Neural crest cell (in vitro differentiated cells): Measurements from ENCODE around the gene KCNK17. TPM values are rescaled to one million over a fixed set of nuclear protein-coding genes. Genes with fewer than 3 reads are reported as not detected.

Source experiments
- DNase-seq: peaks from one replicate; pipeline ENCODE4 v3.0.0; 2021; ENCODE audit warnings: low read depth, mixed read lengths, low spot score
- H3K27ac Mint-ChIP-seq: one replicate; pipeline ENCODE4 v1.8.0; 2021; ENCODE audit warnings: mild to moderate bottlenecking, mixed read lengths; ENCODE audit not compliant: unreplicated experiment
- H3K27me3 Mint-ChIP-seq: 2 replicates; pipeline ENCODE4 v1.8.0; 2021; ENCODE audit warnings: low read depth, mild to moderate bottlenecking, mixed read lengths
- H3K36me3 Mint-ChIP-seq: 2 replicates; pipeline ENCODE4 v1.8.0; 2021; ENCODE audit warnings: low read depth, mild to moderate bottlenecking, mixed read lengths
- H3K4me1 Mint-ChIP-seq: 2 replicates; pipeline ENCODE4 v1.8.0; 2021; ENCODE audit warnings: mixed read lengths
- H3K4me3 Mint-ChIP-seq: one replicate; pipeline ENCODE4 v1.8.0; 2021; ENCODE audit warnings: mild to moderate bottlenecking, mixed read lengths
- H3K9me3 Mint-ChIP-seq: 2 replicates; pipeline ENCODE4 v1.8.0; 2021; ENCODE audit warnings: mixed read lengths
- total RNA-seq: library from RNA; stranded (reverse); gene quantifications from 2 replicates; pipeline ENCODE4 v1.2.1, GENCODE V29; 2021
- TF ChIP-seq, protein P1 (sequence below): fragments of 200-600 bp; sonication (generic); conservative IDR thresholded peaks from 2 replicates; pipeline ENCODE4 v1.5.0; 2021; ENCODE audit warnings: antibody characterized with exemption, mild to moderate bottlenecking

KCNK17 gene
- total RNA-seq, 1 donor from 2014 or later, result 1.6 TPM

DNA sequence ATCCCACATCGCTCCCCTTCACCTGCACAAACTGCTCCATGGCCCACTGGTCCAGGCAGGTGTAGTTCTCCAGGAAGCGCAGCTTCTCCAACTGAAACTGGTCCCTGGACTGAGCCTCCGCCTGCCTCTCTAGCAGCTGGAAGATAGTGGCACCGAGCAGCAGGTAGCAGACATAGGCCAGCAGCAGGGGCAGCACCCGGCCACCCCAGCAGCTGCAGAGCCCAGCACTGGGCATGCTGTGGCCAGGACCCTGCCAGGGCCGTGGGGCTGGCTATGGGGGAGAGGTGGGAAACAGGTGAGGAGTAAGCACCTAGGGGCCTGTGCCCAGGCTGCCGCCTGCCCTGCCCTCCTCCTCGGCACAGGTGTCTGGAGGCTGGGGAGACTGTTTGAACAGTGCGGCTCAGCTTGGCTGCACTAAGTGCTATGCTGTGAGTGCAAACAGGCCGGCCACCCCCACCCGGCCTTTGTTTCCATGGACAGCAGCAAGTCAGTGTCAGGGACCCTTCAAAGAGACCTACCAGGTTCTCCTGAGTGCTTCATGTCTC, 8.2 kb upstream of the KCNK17 start, which contains the start of gene KCNK16:
KCNK16 (minus strand) TSS at position 397 of the 545 bp plus-strand sequence; CDS start at position 235, 162 bp downstream.
- Mint-ChIP-seq H3K36me3 (no peaks in the 10 kb centered on the region), H3K27me3 (peaks cover 38% of the 10 kb centered on the region), H3K9me3 (no peaks in the 10 kb centered on the region), H3K4me1 (no peaks in the 10 kb centered on the region), H3K27ac (no peak within 1 kb of the TSS), H3K4me3 (no peak within 1 kb of the TSS)
- TF ChIP-seq, protein P1, sequence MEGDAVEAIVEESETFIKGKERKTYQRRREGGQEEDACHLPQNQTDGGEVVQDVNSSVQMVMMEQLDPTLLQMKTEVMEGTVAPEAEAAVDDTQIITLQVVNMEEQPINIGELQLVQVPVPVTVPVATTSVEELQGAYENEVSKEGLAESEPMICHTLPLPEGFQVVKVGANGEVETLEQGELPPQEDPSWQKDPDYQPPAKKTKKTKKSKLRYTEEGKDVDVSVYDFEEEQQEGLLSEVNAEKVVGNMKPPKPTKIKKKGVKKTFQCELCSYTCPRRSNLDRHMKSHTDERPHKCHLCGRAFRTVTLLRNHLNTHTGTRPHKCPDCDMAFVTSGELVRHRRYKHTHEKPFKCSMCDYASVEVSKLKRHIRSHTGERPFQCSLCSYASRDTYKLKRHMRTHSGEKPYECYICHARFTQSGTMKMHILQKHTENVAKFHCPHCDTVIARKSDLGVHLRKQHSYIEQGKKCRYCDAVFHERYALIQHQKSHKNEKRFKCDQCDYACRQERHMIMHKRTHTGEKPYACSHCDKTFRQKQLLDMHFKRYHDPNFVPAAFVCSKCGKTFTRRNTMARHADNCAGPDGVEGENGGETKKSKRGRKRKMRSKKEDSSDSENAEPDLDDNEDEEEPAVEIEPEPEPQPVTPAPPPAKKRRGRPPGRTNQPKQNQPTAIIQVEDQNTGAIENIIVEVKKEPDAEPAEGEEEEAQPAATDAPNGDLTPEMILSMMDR, result no peak
- no peak for DNase-seq

DNA sequence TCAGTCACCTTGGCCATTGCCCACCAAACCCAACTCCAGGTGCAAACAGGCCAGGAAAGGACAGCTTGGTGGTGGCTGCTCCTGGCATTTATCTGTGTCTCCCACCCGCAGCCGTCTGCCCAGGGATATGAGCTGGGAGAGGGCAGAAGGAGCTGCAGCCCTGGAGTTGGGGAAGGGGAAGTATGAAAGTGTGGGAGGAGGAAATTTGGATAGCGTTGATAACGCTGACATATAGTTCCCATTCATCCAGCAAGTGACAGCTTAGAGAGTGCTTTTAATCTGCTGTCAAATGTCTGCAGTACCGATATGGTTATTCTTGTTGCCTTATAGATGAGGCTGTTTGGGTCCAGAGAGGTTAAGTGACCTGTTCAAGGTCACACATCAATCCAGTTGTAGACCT, 7.5 kb upstream of the KCNK17 start:
- H3K36me3 Mint-ChIP-seq, result no peaks in the 10 kb centered on the region
- H3K9me3 Mint-ChIP-seq, result no peaks in the 10 kb centered on the region
- TF ChIP-seq, protein P1, result no peak
- H3K4me1 Mint-ChIP-seq, result no peaks in the 10 kb centered on the region
- H3K27me3 Mint-ChIP-seq, result peaks cover 40% of the 10 kb centered on the region
- no peak overlapping the region for H3K4me3 Mint-ChIP-seq
- DNase-seq, result no peak
- no peak overlapping the region for H3K27ac Mint-ChIP-seq

DNA sequence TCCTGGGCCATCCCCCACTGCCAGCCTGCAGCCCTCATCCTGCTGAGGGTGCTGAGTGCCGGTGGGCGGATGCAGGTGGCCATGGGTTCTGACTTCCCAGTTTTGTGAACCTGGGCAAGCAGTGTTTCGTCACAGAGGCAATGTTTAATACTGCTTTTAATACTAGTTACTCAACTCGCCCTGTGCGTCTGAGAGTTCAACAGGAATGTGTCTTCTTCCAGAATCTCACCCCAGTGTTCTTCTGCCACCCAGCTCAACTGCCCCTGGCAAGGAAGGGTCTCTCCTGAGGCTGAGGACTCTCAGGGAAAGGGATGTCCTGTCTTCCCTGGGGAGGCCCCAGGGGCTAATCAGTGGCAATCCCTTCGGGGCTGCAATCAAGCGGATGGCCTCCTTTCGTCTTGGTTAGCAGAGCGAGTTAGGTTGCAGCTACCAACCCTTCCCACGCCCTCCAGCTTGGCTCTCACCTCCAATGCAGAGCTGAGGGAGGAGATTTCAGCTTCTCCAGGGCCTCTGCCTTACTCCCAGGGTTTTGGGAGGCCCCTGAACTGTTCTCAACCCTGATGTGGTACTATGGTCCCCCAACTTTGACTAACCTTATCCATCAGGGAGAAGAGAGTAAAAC, 6.3 kb upstream of the KCNK17 start:
- DNase-seq, result no peak
- Mint-ChIP-seq H3K27me3 (peaks cover 52% of the 10 kb centered on the region), H3K36me3 (no peaks in the 10 kb centered on the region), H3K4me3 (no peak overlapping the region), H3K4me1 (no peaks in the 10 kb centered on the region), H3K9me3 (no peaks in the 10 kb centered on the region), H3K27ac (no peak overlapping the region)
- TF ChIP-seq, protein P1, result no peak

DNA sequence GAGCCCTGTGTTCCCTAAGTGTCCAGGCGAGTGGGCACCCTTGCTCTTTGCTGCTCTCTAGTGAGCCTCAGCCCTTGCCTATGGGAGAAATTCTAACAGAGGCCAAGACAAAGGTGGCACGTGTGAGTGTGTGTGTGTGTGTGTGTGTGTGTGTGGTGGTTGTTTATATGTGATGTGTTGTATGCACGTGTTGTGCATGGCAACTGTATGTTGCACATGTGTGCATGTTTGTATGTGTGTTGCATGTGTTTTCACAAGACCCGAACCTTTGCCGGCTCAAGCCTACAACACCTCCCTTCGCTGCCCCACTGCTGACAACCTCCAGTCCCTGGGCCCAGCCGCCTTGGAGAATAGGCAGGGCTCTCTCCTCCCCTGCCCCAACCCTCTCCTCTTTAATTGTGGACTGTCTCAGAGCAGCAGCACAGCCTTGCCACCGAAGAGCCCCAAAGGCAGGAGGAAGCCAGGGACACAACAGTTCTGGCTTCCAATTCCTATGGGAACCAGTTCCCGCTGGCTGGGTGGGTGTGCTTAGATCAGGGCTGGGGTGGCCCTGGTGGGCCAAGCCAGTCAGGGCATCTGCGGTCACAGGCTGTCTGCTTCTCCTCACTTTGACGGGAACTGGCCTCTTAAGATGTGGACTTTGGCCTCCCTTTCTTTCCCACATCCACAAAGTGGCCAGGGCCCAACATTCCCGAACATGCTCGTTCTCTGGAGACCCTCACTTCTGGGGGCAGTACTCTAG, 5.6 kb upstream of the KCNK17 start:
- H3K27ac Mint-ChIP-seq, result no peak overlapping the region
- H3K9me3 Mint-ChIP-seq, result no peaks in the 10 kb centered on the region
- no peaks in the 10 kb centered on the region for H3K36me3 Mint-ChIP-seq
- no peak for DNase-seq
- H3K27me3 Mint-ChIP-seq, result peaks cover 55% of the 10 kb centered on the region
- no peak overlapping the region for H3K4me3 Mint-ChIP-seq
- H3K4me1 Mint-ChIP-seq, result no peaks in the 10 kb centered on the region
- TF ChIP-seq, protein P1, result no peak

DNA sequence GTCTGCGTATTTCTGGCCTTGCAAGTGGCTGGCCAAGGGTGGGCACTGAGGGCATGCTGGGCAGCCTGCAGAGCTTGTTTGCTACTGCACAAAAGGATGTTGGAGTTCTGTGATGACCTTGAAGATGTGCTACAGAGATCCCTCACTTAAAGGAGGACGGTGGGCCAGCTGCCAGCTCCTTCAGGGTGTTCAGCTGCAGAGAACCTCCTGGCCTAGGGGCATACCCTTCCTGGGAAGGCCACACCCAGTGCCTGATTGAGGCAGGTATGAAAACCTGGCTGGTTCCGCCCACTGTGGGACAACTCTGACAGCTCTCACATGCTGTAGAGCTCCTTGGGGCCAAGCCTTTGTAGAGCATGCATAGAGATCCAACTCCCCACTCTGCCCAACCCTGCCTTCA, 3.0 kb upstream of the KCNK17 start:
- TF ChIP-seq, protein P1, result no peak
- H3K36me3 Mint-ChIP-seq, result no peaks in the 10 kb centered on the region
- DNase-seq, result no peak
- H3K27ac Mint-ChIP-seq, result no peak overlapping the region
- no peaks in the 10 kb centered on the region for H3K9me3 Mint-ChIP-seq
- no peaks in the 10 kb centered on the region for H3K4me1 Mint-ChIP-seq
- H3K27me3 Mint-ChIP-seq, result peaks cover 78% of the 10 kb centered on the region
- H3K4me3 Mint-ChIP-seq, result no peak overlapping the region
